K562 (cell line): ENCODE measurements around the gene TMEM59. TPM values are rescaled to one million over a fixed set of nuclear protein-coding genes. Genes with fewer than 3 reads are reported as not detected.

Source experiments
- ATAC-seq: fragments of 200-7000 bp; cut with Tn5 transposase; 3 replicates; pipeline ENCODE4 v1.9.1; 2020; ENCODE audit warnings: moderate library complexity
- BruUV-seq: library from RNA; stranded (reverse); fragments of 400-500 nt; replicated peaks from 2 replicates; lab custom pipeline; 2021; lab: Mats Ljungman, UMichigan
- CTCF ChIA-PET: fragments of 300-600 bp; formaldehyde crosslinking; extraction: SDS; loops from one replicate; lab custom pipeline; 2021; ENCODE audit warnings: low intra/inter-chr PET ratio; lab: Yijun Ruan, JAX
- POLR2A ChIA-PET: fragments of 300-600, 350-650 bp; sonication (Branson Sonifier 250); formaldehyde crosslinking; extraction: SDS; loops from one replicate; lab custom pipeline; 2021; ENCODE audit warnings: antibody characterized with exemption, inconsistent platforms; lab: Yijun Ruan, JAX
- DNase-seq, 4 experiments: peaks; one replicate each; pipeline versions ENCODE4 v3.0.0 to v3.0.0-alpha.2; 2011 to 2018; ENCODE audit warnings: low spot score in 3 of 4, mixed read lengths in 3 of 4; ENCODE audit errors: extremely low read depth in 1 of 4
- FAIRE-seq: peaks from 2 replicates; lab custom pipeline; 2011; peaks lifted over from hg19 to GRCh38; lab: Jason Lieb, UNC
- H2AFZ ChIP-seq: 2 replicates; pipeline ENCODE4 v1.6.0; 2011; ENCODE audit warnings: low read depth, low read length, control low read depth, inconsistent platforms
- H3K27ac ChIP-seq: fragments of 200-600 bp; 3 replicates; pipeline ENCODE4 v1.8.0; 2011; ENCODE audit warnings: low read depth, mild to moderate bottlenecking, control low read depth, inconsistent platforms, low read length, moderate library complexity, mixed read lengths; ENCODE audit errors: extremely low read depth
- H3K27me3 ChIP-seq, 2 experiments: fragments of 300-600 bp in 1 of 2; 2 replicates in 1 of 2; 3 replicates in 1 of 2; pipeline versions ENCODE4 v1.6.0 to v1.8.0; 2011; ENCODE audit warnings: inconsistent platforms in 2 of 2, low read length in 2 of 2, mild to moderate bottlenecking in 1 of 2, mixed read lengths in 1 of 2, moderate library complexity in 1 of 2; ENCODE audit not compliant: control insufficient read depth in 2 of 2, insufficient read depth in 2 of 2
- H3K36me3 ChIP-seq: fragments of 300-600 bp; 3 replicates; pipeline ENCODE4 v1.8.0; 2011; ENCODE audit warnings: mild to moderate bottlenecking, low read length, inconsistent platforms; ENCODE audit not compliant: control insufficient read depth, insufficient read depth
- H3K4me1 ChIP-seq, 2 experiments: fragments of 200-600 bp in 1 of 2; replicated peaks in 1 of 2; 2 replicates in 1 of 2; 3 replicates in 1 of 2; pipeline versions ENCODE4 v1.5.1 to v1.8.0; 2011; ENCODE audit warnings: inconsistent platforms in 2 of 2, low read length in 2 of 2, mild to moderate bottlenecking in 1 of 2, mixed read lengths in 1 of 2, moderate library complexity in 1 of 2; ENCODE audit not compliant: control insufficient read depth in 2 of 2, insufficient read depth in 2 of 2
- H3K4me2 ChIP-seq: 2 replicates; pipeline ENCODE4 v1.6.1; 2011; ENCODE audit warnings: low read length, control low read depth, inconsistent platforms, mixed read lengths; ENCODE audit not compliant: insufficient read depth
- H3K4me3 ChIP-seq: fragments of 200-600 bp; sonication (generic), shearing (Covaris generic); 2 replicates; pipeline ENCODE4 v1.5.1; 2016; ENCODE audit warnings: control low read depth, inconsistent platforms
- H3K79me2 ChIP-seq: fragments of 200-600 bp; 3 replicates; pipeline ENCODE4 v1.8.0; 2011; ENCODE audit warnings: low read length, inconsistent platforms; ENCODE audit not compliant: control insufficient read depth, insufficient read depth
- H3K9ac ChIP-seq, 2 experiments: 2 replicates each; pipeline versions ENCODE4 v1.6.0 to v1.6.1; 2011; ENCODE audit warnings: low read depth in 2 of 2, low read length in 2 of 2, control low read depth in 1 of 2, inconsistent platforms in 1 of 2, mild to moderate bottlenecking in 1 of 2, mixed read lengths in 1 of 2; ENCODE audit not compliant: insufficient read depth in 1 of 2
- H3K9me1 ChIP-seq: one replicate; pipeline ENCODE4 v1.6.0; 2011; ENCODE audit warnings: inconsistent platforms, mild to moderate bottlenecking, low read length, moderate library complexity; ENCODE audit not compliant: control insufficient read depth, insufficient read depth
- H3K9me3 ChIP-seq: replicated peaks from 2 replicates; pipeline ENCODE4 v1.5.1; 2011; ENCODE audit warnings: low read depth, low read length, inconsistent platforms; ENCODE audit not compliant: control insufficient read depth, insufficient read depth
- H4K20me1 ChIP-seq: replicated peaks from 2 replicates; pipeline ENCODE4 v1.6.1; 2011; ENCODE audit warnings: low read length, inconsistent platforms, mixed read lengths; ENCODE audit not compliant: control insufficient read depth, insufficient read depth
- BRF1 ChIP-seq: IDR thresholded peaks from 3 replicates; pipeline ENCODE4 v1.6.1; 2011; ENCODE audit warnings: borderline replicate concordance, mild to moderate bottlenecking; ENCODE audit not compliant: insufficient read length; ENCODE audit errors: extremely low read depth
- DPF2 ChIP-seq: fragments of 450-650 bp; IDR thresholded peaks from 2 replicates; pipeline ENCODE4 v1.6.1; 2016
- FOXA3 ChIP-seq, 2 experiments: fragments of 450-650 bp in 1 of 2; sonication (generic) in 1 of 2; formaldehyde crosslinking; IDR thresholded peaks in 1 of 2; conservative IDR thresholded peaks in 1 of 2; 2 replicates each; pipeline versions ENCODE4 v1.4.0 to v1.8.0; 2020 to 2022; ENCODE audit warnings: mild to moderate bottlenecking in 2 of 2, missing genetic modification reagents in 1 of 2
- KLF6 ChIP-seq: fragments of 250-450 bp; sonication (Bioruptor Pico); IDR thresholded peaks from 2 replicates; pipeline ENCODE4 v1.4.0; 2020; ENCODE audit warnings: mild to moderate bottlenecking, moderate library complexity, borderline replicate concordance
- NCOA1 ChIP-seq: fragments of 450-650 bp; IDR thresholded peaks from 2 replicates; pipeline ENCODE4 v1.6.1; 2016; ENCODE audit warnings: low read depth
- NCOA4 ChIP-seq: fragments of 450-650 bp; IDR thresholded peaks from 2 replicates; pipeline ENCODE4 v1.6.1; 2018; ENCODE audit warnings: mild to moderate bottlenecking; ENCODE audit not compliant: partially characterized antibody
- NFIC ChIP-seq: fragments of 450-650 bp; IDR thresholded peaks from 2 replicates; pipeline ENCODE4 v1.6.1; 2017; ENCODE audit warnings: mild to moderate bottlenecking, inconsistent platforms
- POU5F1 ChIP-seq: fragments of 150-350 bp; IDR thresholded peaks from 2 replicates; pipeline ENCODE4 v1.6.1; 2014; ENCODE audit warnings: borderline replicate concordance, low read length, low read depth, mild to moderate bottlenecking; ENCODE audit not compliant: partially characterized antibody
- SMC3 ChIP-seq: conservative IDR thresholded peaks from 2 replicates; pipeline ENCODE4 v1.6.1; 2011; ENCODE audit warnings: low read depth, low read length, improper control_type of control experiment; ENCODE audit not compliant: insufficient read depth
- TEAD2 ChIP-seq: fragments of 450-650 bp; IDR thresholded peaks from 2 replicates; pipeline ENCODE4 v1.6.1; 2016; ENCODE audit warnings: missing genetic modification characterization, control low read depth, missing compliant biosample characterization
- ZNF644 ChIP-seq: fragments of 200-800 bp; sonication (Bioruptor generic); IDR thresholded peaks from 2 replicates; pipeline ENCODE4 v1.6.1; 2016; ENCODE audit warnings: low read depth, missing genetic modification characterization, missing compliant biosample characterization
- ZNF77 ChIP-seq: fragments of 250-450 bp; sonication (Bioruptor Pico); IDR thresholded peaks from 2 replicates; pipeline ENCODE4 v1.5.0; 2020
- ZNF778 ChIP-seq: fragments of 450-650 bp; formaldehyde crosslinking; IDR thresholded peaks from 2 replicates; pipeline ENCODE4 v1.4.0; 2020; ENCODE audit warnings: mild to moderate bottlenecking, moderate library complexity
- in situ Hi-C: fragments of 300-500 bp; cut with MboI; formaldehyde crosslinking; loops from 4 replicates; pipeline ENCODE4 v1.15.0; 2018; ENCODE audit warnings: inconsistent platforms, mixed read lengths
- intact Hi-C: fragments of 100-400 bp; cut with micrococcal nuclease; formaldehyde crosslinking; loops from 2 replicates; pipeline ENCODE4 v1.14.2; 2022
- polyA plus RNA-seq, 8 experiments: library from polyadenylated mRNA; depleted of rRNA in 4 of 8; stranded (reverse) in 5 of 8; unstranded in 3 of 8; fragments of >200 nt; fragmentation: Nextera tagmentation in 2 of 8; fragmentation: Illumina TruSeq in 1 of 8; extraction: Ambion mirVana in 2 of 8; extraction: Trizol in 1 of 8; gene quantifications; 2 replicates each; pipeline versions ENCODE4 v1.2.1 to v1.2.3, GENCODE V29; 2011 to 2014; ENCODE audit warnings: inconsistent platforms in 1 of 8, missing spikeins in 1 of 8
- total RNA-seq, 7 experiments: library from RNA; depleted of rRNA in 6 of 7; stranded (reverse); fragments of >200 nt in 6 of 7; fragmentation: Illumina TruSeq in 2 of 7; extraction: Trizol in 2 of 7; gene quantifications; 2 replicates each; pipeline versions ENCODE4 v1.2.1 to v1.2.3, GENCODE V29; 2011 to 2021; ENCODE audit warnings: low replicate concordance in 1 of 7

Gene TMEM59
- total and polyA plus RNA-seq, 9 of the 15 experiments (the other 6 are each of a cell fraction or from before 2014, with no cell fraction given): 93.1 to 316 (median 151) TPM

GRCh38 chr1:53984726-53985125 lies 68.3 kb downstream of the TMEM59 start:
- no peak for DNase-seq
- BruUV-seq: no TSS peak
- H3K9me3 ChIP-seq: no peaks in the 10 kb centered on the region
- no peaks in the 10 kb centered on the region for H4K20me1 ChIP-seq
- intact Hi-C loops (no loop called here), in situ Hi-C loops (no loop called here)
- H3K36me3 ChIP-seq: no peaks in the 10 kb centered on the region
- ChIA-PET CTCF (no interaction called here), POLR2A (no interaction called here)
- H3K4me3 ChIP-seq: no peak overlapping the region
- no peaks in the 10 kb centered on the region for H3K79me2 ChIP-seq
- no peaks in the 10 kb centered on the region for H3K9me1 ChIP-seq
- no peak overlapping the region for H3K9ac ChIP-seq
- TF ChIP-seq ZNF644 (no peak), BRF1 (no peak), ZNF77 (CRISPR knock-in tag) (no peak), NFIC (no peak), POU5F1 (no peak), ZNF778 (no peak), SMC3 (no peak), NCOA4 (no peak), KLF6 (no peak), FOXA3 (CRISPR knock-in tag; conservative IDR thresholded peaks at IDR 0.05 in 1 of 2, IDR thresholded peaks at IDR 0.05 in 1 of 2) (no peak), NCOA1 (no peak), DPF2 (no peak), TEAD2 (no peak)
- H3K27me3 ChIP-seq: no peaks in the 10 kb centered on the region; a peak in 1 of 5 replicates
- no peak for FAIRE-seq
- H3K27ac ChIP-seq: no peak overlapping the region
- peaks cover 4 to 9% of the 10 kb centered on the region in 2 experiments; a peak in 4 of 5 replicates for H3K4me1 ChIP-seq
- H3K4me2 ChIP-seq: no peak overlapping the region
- no peak overlapping the region for H2AFZ ChIP-seq
- ATAC-seq: no peak
